ENCODE data around the gene SETD5.

GRCh38 chr3:9395570-9396300, 1.7 kb upstream of the SETD5 start:
- TF ChIP-seq CTCF (IDR thresholded peaks at IDR 0.05; ENCODE audit: low read depth, low read length, poor library complexity, severe bottlenecking) (no peak), EZH2phosphoT487 (IDR thresholded peaks at IDR 0.05; ENCODE audit: borderline replicate concordance, low read length) (no peak)

Data from DOHH2 (cell line).